ENCODE measurements around the gene GMDS. TPM values are rescaled to one million over a fixed set of nuclear protein-coding genes. Genes with fewer than 3 reads are reported as not detected.

Gene GMDS
- total RNA-seq, 1 donor from 2014 or later, result 32.9 TPM

- peak; percentile 86 for DNase-seq (ENCODE audit: low read depth)
These were observed 412.3 kb downstream of the GMDS start for GRCh38 chr6:1832844-1833787.

- no peak for DNase-seq (ENCODE audit: low read depth)
These were observed 413.0 kb downstream of the GMDS start for GRCh38 chr6:1832358-1832757.

GRCh38 chr6:1827984-1828793 is 417.2 kb downstream of the GMDS start:
- DNase-seq (ENCODE audit: low read depth), result no peak

- peak; percentile 50 for DNase-seq (ENCODE audit: low read depth)
These were observed 419.5 kb downstream of the GMDS start for GRCh38 chr6:1825926-1826325.

GRCh38 chr6:1825277-1825676 is 420.1 kb downstream of the GMDS start:
- DNase-seq (ENCODE audit: low read depth), result peak; percentile 56

- DNase-seq (ENCODE audit: low read depth), result peak; percentile 42
These were observed 423.8 kb downstream of the GMDS start for GRCh38 chr6:1821513-1822183.

GRCh38 chr6:1821164-1821512 is 424.3 kb downstream of the GMDS start:
- DNase-seq (ENCODE audit: low read depth), result no peak

- no peak for DNase-seq (ENCODE audit: low read depth)
These were observed 424.7 kb downstream of the GMDS start for GRCh38 chr6:1820714-1821113.

GRCh38 chr6:1820165-1820564 is 425.2 kb downstream of the GMDS start:
- peak; percentile 76 for DNase-seq (ENCODE audit: low read depth)

GRCh38 chr6:1819007-1819406 is 426.4 kb downstream of the GMDS start:
- DNase-seq (ENCODE audit: low read depth), result no peak

- no peak for DNase-seq (ENCODE audit: low read depth)
These were observed 428.2 kb downstream of the GMDS start for GRCh38 chr6:1817033-1817761.

- no peak for DNase-seq (ENCODE audit: low read depth)
These were observed 429.5 kb downstream of the GMDS start for GRCh38 chr6:1815827-1816452.

GRCh38 chr6:1814279-1814678 is 431.1 kb downstream of the GMDS start:
- no peak for DNase-seq (ENCODE audit: low read depth)

- no peak for DNase-seq (ENCODE audit: low read depth)
These were observed 432.9 kb downstream of the GMDS start for GRCh38 chr6:1812487-1812886.

GRCh38 chr6:1812034-1812433 is 433.4 kb downstream of the GMDS start:
- no peak for DNase-seq (ENCODE audit: low read depth)

GRCh38 chr6:1810880-1811279 is 434.5 kb downstream of the GMDS start:
- DNase-seq (ENCODE audit: low read depth), result no peak

- no peak for DNase-seq (ENCODE audit: low read depth)
These were observed 436.0 kb downstream of the GMDS start for GRCh38 chr6:1809291-1809988.

GRCh38 chr6:1806935-1807334 is 438.5 kb downstream of the GMDS start:
- no peak for DNase-seq (ENCODE audit: low read depth)

- no peak for DNase-seq (ENCODE audit: low read depth)
These were observed 442.7 kb downstream of the GMDS start for GRCh38 chr6:1802491-1803395.

Measured in renal cortical epithelial cell (primary cell).